GM18873 (cell line): ENCODE results near the gene SMYD3.
"Not testable (repeated sequence)": the region's sequence is repeated elsewhere in the genome, so short reads cannot be mapped to it uniquely, and the experiment has no call there.

Experiments
- ATAC-seq: cut with Tn5 transposase; IDR thresholded peaks from one replicate; pipeline ENCODE4 v1.9.1; 2021; ENCODE audit warnings: mild to moderate bottlenecking, moderate library complexity, moderate number of reproducible peaks; ENCODE audit not compliant: unreplicated experiment, low FRiP score

Gene SMYD3

GRCh38 chr1:245772325-245772724 is 734.8 kb downstream of the SMYD3 start:
- no peak for ATAC-seq

GRCh38 chr1:245771511-245772281 is 735.4 kb downstream of the SMYD3 start:
- no peak for ATAC-seq

GRCh38 chr1:245770156-245770555 is 736.9 kb downstream of the SMYD3 start:
- ATAC-seq = no peak

- ATAC-seq = no peak
Observed at GRCh38 chr1:245768596-245768995, 738.5 kb downstream of the SMYD3 start.

GRCh38 chr1:245765230-245766000 is 741.7 kb downstream of the SMYD3 start:
- ATAC-seq = no peak

- ATAC-seq = no peak
Observed at GRCh38 chr1:245763873-245764331, 743.2 kb downstream of the SMYD3 start.

GRCh38 chr1:245762396-245762910 is 744.6 kb downstream of the SMYD3 start:
- no peak for ATAC-seq

GRCh38 chr1:245760301-245760700 is 746.8 kb downstream of the SMYD3 start:
- no peak for ATAC-seq

GRCh38 chr1:245754463-245754961 is 752.6 kb downstream of the SMYD3 start:
- ATAC-seq = no peak

GRCh38 chr1:245753807-245754206 is 753.3 kb downstream of the SMYD3 start:
- ATAC-seq = no peak

- ATAC-seq = no peak
Observed at GRCh38 chr1:245752561-245752960, 754.5 kb downstream of the SMYD3 start.

GRCh38 chr1:245751726-245752470 is 755.2 kb downstream of the SMYD3 start:
- ATAC-seq = no peak

- no peak for ATAC-seq
Observed at GRCh38 chr1:245751116-245751515, 756.0 kb downstream of the SMYD3 start.

GRCh38 chr1:245750261-245750660 is 756.8 kb downstream of the SMYD3 start:
- ATAC-seq = no peak

GRCh38 chr1:245749053-245749452 is 758.0 kb downstream of the SMYD3 start:
- no peak for ATAC-seq

- no peak for ATAC-seq
Observed at GRCh38 chr1:245748646-245749045, 758.4 kb downstream of the SMYD3 start.

GRCh38 chr1:245748240-245748639 is 758.8 kb downstream of the SMYD3 start:
- ATAC-seq = no peak

GRCh38 chr1:245742896-245743295 is 764.2 kb downstream of the SMYD3 start:
- no peak for ATAC-seq

- not testable (repeated sequence) for ATAC-seq
Observed at GRCh38 chr1:245740336-245740735, 766.7 kb downstream of the SMYD3 start.

- ATAC-seq = no peak
Observed at GRCh38 chr1:245730801-245731200, 776.3 kb downstream of the SMYD3 start.

- ATAC-seq = not testable (repeated sequence)
Observed at GRCh38 chr1:245728035-245728434, 779.0 kb downstream of the SMYD3 start.
